Natural killer cell (primary cell): ENCODE measurements around the gene DAP3. TPM values are rescaled to one million over a fixed set of nuclear protein-coding genes. Genes with fewer than 3 reads are reported as not detected.
A peak's percentile ranks its signal among the peaks of the same experiment; 100 is the strongest.

Source experiments
- ATAC-seq, 3 donors: fragments of 150-1000 bp in 2 of 3; fragments of 200-7000 bp in 1 of 3; cut with Tn5 transposase; 1 replicate in 1 of 3; 2 replicates in 2 of 3; pipeline ENCODE4 v1.10.0; 2021; ENCODE audit warnings: mild to moderate bottlenecking in 2 of 3, moderate library complexity in 2 of 3
- DNase-seq, 2 donors: peaks; one replicate each; pipeline versions ENCODE4 v3.0.0 to v3.0.0-alpha.2; 2013 to 2021; ENCODE audit warnings: mixed read lengths in 1 of 2
- H3K27ac ChIP-seq: one replicate; pipeline ENCODE4 v1.5.1; 2013; ENCODE audit warnings: mild to moderate bottlenecking, low read length
- H3K27me3 ChIP-seq: one replicate; pipeline ENCODE4 v1.6.1; 2013; ENCODE audit warnings: low read length; ENCODE audit not compliant: control insufficient read depth, insufficient read depth
- H3K36me3 ChIP-seq: one replicate; pipeline ENCODE4 v1.6.1; 2013; ENCODE audit warnings: low read length; ENCODE audit not compliant: control insufficient read depth, insufficient read depth
- H3K4me1 ChIP-seq: one replicate; pipeline ENCODE4 v1.6.1; 2013; ENCODE audit warnings: low read length; ENCODE audit not compliant: control insufficient read depth, insufficient read depth
- H3K4me3 ChIP-seq: one replicate; pipeline ENCODE4 v1.5.1; 2013; ENCODE audit warnings: low read length
- H3K9me3 ChIP-seq: one replicate; pipeline ENCODE4 v1.6.1; 2013; ENCODE audit warnings: low read length; ENCODE audit not compliant: control insufficient read depth, insufficient read depth
- H3K27ac Mint-ChIP-seq, 2 donors: one replicate each; pipeline ENCODE4 v1.8.0; 2022; ENCODE audit warnings: mild to moderate bottlenecking in 2 of 2, mixed read lengths in 2 of 2, moderate library complexity in 1 of 2
- H3K27me3 Mint-ChIP-seq, 2 donors: one replicate each; pipeline ENCODE4 v1.8.0; 2022; ENCODE audit warnings: low read depth in 2 of 2, mixed read lengths in 2 of 2
- H3K36me3 Mint-ChIP-seq: one replicate; pipeline ENCODE4 v1.8.0; 2022; ENCODE audit warnings: mixed read lengths
- H3K4me1 Mint-ChIP-seq, 2 donors: one replicate each; pipeline ENCODE4 v1.8.0; 2022; ENCODE audit warnings: mixed read lengths in 2 of 2
- H3K4me3 Mint-ChIP-seq: one replicate; pipeline ENCODE4 v1.8.0; 2022; ENCODE audit warnings: mild to moderate bottlenecking, moderate library complexity, mixed read lengths
- H3K9me3 Mint-ChIP-seq, 2 donors: one replicate each; pipeline ENCODE4 v1.8.0; 2022; ENCODE audit warnings: mixed read lengths in 2 of 2
- CTCF ChIP-seq: fragments of 200-600 bp; IDR thresholded peaks from one replicate; pipeline ENCODE4 v1.8.0; 2022; ENCODE audit warnings: antibody characterized with exemption
- WGBS: methylation state at CpG from one replicate; pipeline ENCODE4 v1.1.7; 2013; ENCODE audit warnings: missing lambda C conversion rate; ENCODE audit not compliant: insufficient coverage; 5-methylcytosine and 5-hydroxymethylcytosine counted together
- intact Hi-C: fragments of 100-400 bp; cut with micrococcal nuclease; formaldehyde crosslinking; loops from one replicate; pipeline ENCODE4 v1.14.2; 2022
- total RNA-seq, 4 donors: library from RNA; stranded (reverse); fragments of 120-200 nt in 1 of 4; gene quantifications; one replicate each; pipeline versions ENCODE4 v1.2.3 to v1.2.4, GENCODE V29; 2013 to 2022

DAP3 gene
- total RNA-seq, 3 donors from 2014 or later (not counting 1 experiment from before 2014, with no cell fraction given), result 83.9 to 97.5 (median 96.4) TPM

- no peaks in the 10 kb centered on the region for H3K9me3 Mint-ChIP-seq
- peak; percentile 92 to 94 for DNase-seq
- Histone ChIP-seq H3K27me3 (no peaks in the 10 kb centered on the region), H3K9me3 (peaks cover 6% of the 10 kb centered on the region), H3K27ac (peak within 1 kb of the TSS; percentile 99), H3K4me3 (peak within 1 kb of the TSS; percentile 98), H3K36me3 (peaks cover 9% of the 10 kb centered on the region), H3K4me1 (peaks cover 23% of the 10 kb centered on the region)
- peak within 1 kb of the TSS; percentile 98 for H3K4me3 Mint-ChIP-seq
- TF ChIP-seq CTCF, result no peak
- H3K27ac Mint-ChIP-seq, result peak within 1 kb of the TSS; percentile 92 to 97
- intact Hi-C loops, result no loop called here
- under 1% methylated on average over 81 of the region's 81 CpGs for WGBS
- peaks cover 39 to 68% of the 10 kb centered on the region in 2 donors for H3K4me1 Mint-ChIP-seq
- peak; percentile 80 to 94 (median 85) for ATAC-seq
- H3K27me3 Mint-ChIP-seq, result no peaks in the 10 kb centered on the region
- peaks cover 18% of the 10 kb centered on the region for H3K36me3 Mint-ChIP-seq
Measured at GRCh38 chr1:155688324-155689080, 389 bp upstream of the DAP3 start, which contains the start of gene YY1AP1. Gene YY1AP1 (minus strand): TSS chr1:155688774. CDS start chr1:155680436, 8,338 bp downstream.

- intact Hi-C loops, result no loop called here
- no peak overlapping the region for H3K27ac Mint-ChIP-seq
- H3K36me3 ChIP-seq, result peaks cover 11% of the 10 kb centered on the region
- H3K27ac ChIP-seq, result no peak overlapping the region
- H3K36me3 Mint-ChIP-seq, result peaks cover 18% of the 10 kb centered on the region
- H3K4me1 ChIP-seq, result peaks cover 18% of the 10 kb centered on the region
- no peak overlapping the region for H3K4me3 ChIP-seq
- DNase-seq (no peak), ATAC-seq (no peak)
- H3K27me3 ChIP-seq, result no peaks in the 10 kb centered on the region
- H3K4me1 Mint-ChIP-seq, result peaks cover 32 to 63% of the 10 kb centered on the region in 2 donors
- WGBS, result 96% methylated on average over 7 of the region's 8 CpGs
- TF ChIP-seq CTCF, result no peak
- H3K9me3 Mint-ChIP-seq, result no peaks in the 10 kb centered on the region
- no peaks in the 10 kb centered on the region for H3K27me3 Mint-ChIP-seq
- H3K9me3 ChIP-seq, result peaks cover 6% of the 10 kb centered on the region
- H3K4me3 Mint-ChIP-seq, result no peak overlapping the region
Measured at GRCh38 chr1:155691992-155692528, 3.2 kb downstream of the DAP3 start.

- Mint-ChIP-seq H3K4me3 (no peak overlapping the region), H3K9me3 (no peaks in the 10 kb centered on the region), H3K36me3 (peaks cover 18% of the 10 kb centered on the region), H3K27me3 (no peaks in the 10 kb centered on the region), H3K4me1 (peaks cover 49 to 71% of the 10 kb centered on the region in 2 donors), H3K27ac (no peak overlapping the region)
- WGBS, result 77% methylated on average over 4 of the region's 7 CpGs
- no peak for ATAC-seq
- Histone ChIP-seq H3K9me3 (peaks cover 6% of the 10 kb centered on the region), H3K27ac (no peak overlapping the region), H3K4me3 (no peak overlapping the region), H3K4me1 (peaks cover 18% of the 10 kb centered on the region), H3K27me3 (no peaks in the 10 kb centered on the region), H3K36me3 (peaks cover 11% of the 10 kb centered on the region)
- no peak for DNase-seq
- intact Hi-C loops, result no loop called here
- no peak for TF ChIP-seq CTCF
Measured at GRCh38 chr1:155694167-155694566, 5.3 kb downstream of the DAP3 start.
